ENCODE results near the gene MARCO. TPM values are rescaled to one million over a fixed set of nuclear protein-coding genes. Genes with fewer than 3 reads are reported as not detected.

The MARCO gene
- total and polyA plus RNA-seq, 4 donors = 20.3 to 833 (median 163) TPM

GRCh38 chr2:118906186-118906585 lies 35.8 kb upstream of the MARCO start:
- Histone ChIP-seq H3K27ac (ENCODE audit: low read depth in 1 of 2, low read length in 1 of 2) (no peak overlapping the region), H3K9me3 (ENCODE audit: control insufficient read depth in 4 of 4, insufficient read depth in 3 of 4, low read length in 3 of 4) (peaks cover 0 to 4% (median 0%) of the 10 kb centered on the region in 4 donors), H3K4me1 (ENCODE audit: control insufficient read depth in 5 of 5, insufficient read depth in 5 of 5, low read length in 5 of 5) (no peaks in the 10 kb centered on the region), H3K27me3 (ENCODE audit: control insufficient read depth in 3 of 3, insufficient read depth in 3 of 3, low read length in 2 of 3) (no peaks in the 10 kb centered on the region), H3K4me3 (no peak overlapping the region), H3K9ac (ENCODE audit: insufficient read depth in 1 of 2, low read length in 2 of 2) (no peak overlapping the region), H3K36me3 (ENCODE audit: control insufficient read depth in 4 of 4, insufficient read depth in 4 of 4, low read length in 4 of 4) (no peaks in the 10 kb centered on the region)
- DNase-seq = no peak
- ATAC-seq (ENCODE audit: insufficient read depth, low FRiP score) = no peak
- TF ChIP-seq CTCF (IDR thresholded peaks at IDR 0.05; ENCODE audit: control extremely low read depth, extremely low read depth) = no peak
- 78 to 83% methylated on average over 4 of the region's 4 CpGs for WGBS, 2 donors

- H3K27ac ChIP-seq (ENCODE audit: low read depth in 1 of 2, low read length in 1 of 2) = no peak overlapping the region
- H3K9ac ChIP-seq (ENCODE audit: insufficient read depth in 1 of 2, low read length in 2 of 2) = no peak overlapping the region
- WGBS, 2 donors = 41 to 52% methylated on average over 5 of the region's 5 CpGs
- no peak for ATAC-seq (ENCODE audit: insufficient read depth, low FRiP score)
- H3K4me1 ChIP-seq (ENCODE audit: control insufficient read depth in 5 of 5, insufficient read depth in 5 of 5, low read length in 5 of 5) = no peaks in the 10 kb centered on the region
- no peaks in the 10 kb centered on the region for H3K27me3 ChIP-seq (ENCODE audit: control insufficient read depth in 3 of 3, insufficient read depth in 3 of 3, low read length in 2 of 3)
- no peak overlapping the region for H3K4me3 ChIP-seq
- H3K9me3 ChIP-seq (ENCODE audit: control insufficient read depth in 4 of 4, insufficient read depth in 3 of 4, low read length in 3 of 4) = peaks cover 0 to 4% (median 0%) of the 10 kb centered on the region in 4 donors
- no peak for TF ChIP-seq CTCF (IDR thresholded peaks at IDR 0.05; ENCODE audit: control extremely low read depth, extremely low read depth)
- no peaks in the 10 kb centered on the region for H3K36me3 ChIP-seq (ENCODE audit: control insufficient read depth in 4 of 4, insufficient read depth in 4 of 4, low read length in 4 of 4)
- DNase-seq = no peak
Observed at GRCh38 chr2:118907759-118908158, 34.2 kb upstream of the MARCO start.

- Histone ChIP-seq H3K9me3 (ENCODE audit: control insufficient read depth in 4 of 4, insufficient read depth in 3 of 4, low read length in 3 of 4) (peaks cover 0 to 4% (median 0%) of the 10 kb centered on the region in 4 donors), H3K9ac (ENCODE audit: insufficient read depth in 1 of 2, low read length in 2 of 2) (no peak overlapping the region), H3K27me3 (ENCODE audit: control insufficient read depth in 3 of 3, insufficient read depth in 3 of 3, low read length in 2 of 3) (no peaks in the 10 kb centered on the region), H3K4me1 (ENCODE audit: control insufficient read depth in 5 of 5, insufficient read depth in 5 of 5, low read length in 5 of 5) (no peaks in the 10 kb centered on the region), H3K4me3 (no peak overlapping the region), H3K36me3 (ENCODE audit: control insufficient read depth in 4 of 4, insufficient read depth in 4 of 4, low read length in 4 of 4) (no peaks in the 10 kb centered on the region), H3K27ac (ENCODE audit: low read depth in 1 of 2, low read length in 1 of 2) (no peak overlapping the region)
- 87 to 95% methylated on average over 4 of the region's 4 CpGs for WGBS, 2 donors
- DNase-seq (no peak), ATAC-seq (ENCODE audit: insufficient read depth, low FRiP score) (no peak)
- TF ChIP-seq CTCF (IDR thresholded peaks at IDR 0.05; ENCODE audit: control extremely low read depth, extremely low read depth) = no peak
Observed at GRCh38 chr2:118909191-118909590, 32.8 kb upstream of the MARCO start.

GRCh38 chr2:118911166-118911856 lies 30.7 kb upstream of the MARCO start:
- no peak overlapping the region for H3K4me3 ChIP-seq
- no peak overlapping the region for H3K27ac ChIP-seq (ENCODE audit: low read depth in 1 of 2, low read length in 1 of 2)
- no peak for ATAC-seq (ENCODE audit: insufficient read depth, low FRiP score)
- peaks cover 0 to 2% (median 0%) of the 10 kb centered on the region in 4 donors for H3K9me3 ChIP-seq (ENCODE audit: control insufficient read depth in 4 of 4, insufficient read depth in 3 of 4, low read length in 3 of 4)
- H3K9ac ChIP-seq (ENCODE audit: insufficient read depth in 1 of 2, low read length in 2 of 2) = no peak overlapping the region
- no peak for TF ChIP-seq CTCF (IDR thresholded peaks at IDR 0.05; ENCODE audit: control extremely low read depth, extremely low read depth)
- WGBS, 2 donors = 59 to 73% methylated on average over 5 of the region's 5 CpGs
- no peaks in the 10 kb centered on the region for H3K36me3 ChIP-seq (ENCODE audit: control insufficient read depth in 4 of 4, insufficient read depth in 4 of 4, low read length in 4 of 4)
- no peaks in the 10 kb centered on the region for H3K27me3 ChIP-seq (ENCODE audit: control insufficient read depth in 3 of 3, insufficient read depth in 3 of 3, low read length in 2 of 3)
- H3K4me1 ChIP-seq (ENCODE audit: control insufficient read depth in 5 of 5, insufficient read depth in 5 of 5, low read length in 5 of 5) = no peaks in the 10 kb centered on the region
- no peak for DNase-seq

Data from lung (tissue), 12 donors.